ENCODE results near the gene DHRSX.

The DHRSX gene

DNA sequence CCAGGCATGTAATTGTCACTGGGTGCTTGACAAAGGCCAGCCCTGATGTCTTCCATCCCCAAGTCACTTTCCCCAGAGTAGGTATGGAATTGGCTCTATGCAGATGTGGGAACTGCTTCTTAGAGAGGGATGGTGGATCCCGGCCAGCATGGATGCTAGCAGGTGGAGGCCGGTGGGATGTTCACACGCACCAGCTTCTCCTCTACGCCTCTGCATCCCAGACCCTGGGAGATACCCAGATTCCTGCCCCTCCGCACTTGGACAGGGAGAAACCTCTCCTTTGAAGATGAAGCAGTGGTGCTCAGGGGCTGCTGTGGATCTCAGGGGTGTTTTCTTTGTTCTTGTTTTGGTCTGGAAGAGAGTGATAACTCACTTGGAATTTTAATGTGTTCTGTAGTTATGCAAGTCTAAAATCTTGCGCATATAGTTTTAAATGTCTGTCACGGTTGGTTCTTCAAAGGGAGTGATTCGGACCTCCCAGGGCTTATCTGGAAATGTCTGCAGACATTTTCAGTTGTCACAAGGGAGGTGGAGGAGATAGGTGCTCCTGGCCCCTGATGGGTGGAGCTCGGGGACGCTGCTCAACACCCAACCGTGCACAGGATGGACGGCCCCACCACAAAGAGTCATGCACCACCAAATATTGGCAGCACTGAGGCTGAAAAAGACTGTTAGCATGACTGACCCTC lies 308.0 kb downstream of the DHRSX start:
- DNase-seq (ENCODE audit: insufficient read length, low spot score) (no peak), FAIRE-seq (no peak)
- TF ChIP-seq POLR2A (IDR thresholded peaks at IDR 0.05; ENCODE audit: low read depth, low read length), result no peak

DNA sequence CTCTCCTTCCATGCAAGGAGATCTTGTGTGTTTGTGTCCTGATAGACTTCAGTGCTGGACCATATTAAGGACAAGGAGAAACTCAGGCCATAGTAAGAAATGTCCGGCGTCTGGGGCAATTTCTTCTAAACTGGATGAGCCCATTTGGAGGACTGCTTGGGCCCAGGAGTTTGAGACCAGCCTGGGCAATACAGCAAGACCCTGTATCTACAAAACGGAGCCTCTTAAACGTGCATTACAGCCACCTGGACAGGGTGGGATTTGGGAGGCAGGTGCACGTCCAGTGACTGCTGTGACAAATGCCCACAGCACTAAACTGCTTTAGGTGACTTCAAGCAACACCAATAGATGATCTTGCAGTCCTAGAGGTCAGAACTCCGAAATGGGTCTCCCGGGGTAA lies 311.9 kb downstream of the DHRSX start:
- no peak for TF ChIP-seq POLR2A (IDR thresholded peaks at IDR 0.05; ENCODE audit: low read depth, low read length)
- FAIRE-seq, result no peak

GRCh38 chrX:2188330-2188792 lies 312.4 kb downstream of the DHRSX start:
- DNase-seq (ENCODE audit: insufficient read length, low spot score) (no peak), FAIRE-seq (no peak)
- TF ChIP-seq POLR2A (IDR thresholded peaks at IDR 0.05; ENCODE audit: low read depth, low read length), result no peak

More for the DNA sequence above, 311.9 kb downstream of the DHRSX start:
- no peak for DNase-seq (ENCODE audit: insufficient read length, low spot score)

- TF ChIP-seq POLR2A (IDR thresholded peaks at IDR 0.05; ENCODE audit: low read depth, low read length), result no peak
- FAIRE-seq, result no peak
- DNase-seq (ENCODE audit: insufficient read length, low spot score), result no peak
These were observed 313.2 kb downstream of the DHRSX start for GRCh38 chrX:2187352-2188115.

- no peak for TF ChIP-seq POLR2A (IDR thresholded peaks at IDR 0.05; ENCODE audit: low read depth, low read length)
- DNase-seq (ENCODE audit: insufficient read length, low spot score) (no peak), FAIRE-seq (no peak)
These were observed 315.3 kb downstream of the DHRSX start for GRCh38 chrX:2185341-2186082.

GRCh38 chrX:2184089-2184488 lies 316.7 kb downstream of the DHRSX start:
- TF ChIP-seq POLR2A (IDR thresholded peaks at IDR 0.05; ENCODE audit: low read depth, low read length), result no peak

GRCh38 chrX:2183193-2183725 lies 317.5 kb downstream of the DHRSX start:
- DNase-seq (ENCODE audit: insufficient read length, low spot score) (peak; percentile 47), FAIRE-seq (no peak)
- no peak for TF ChIP-seq POLR2A (IDR thresholded peaks at IDR 0.05; ENCODE audit: low read depth, low read length)

More at GRCh38 chrX:2184089-2184488, 316.7 kb downstream of the DHRSX start:
- FAIRE-seq (no peak), DNase-seq (ENCODE audit: insufficient read length, low spot score) (no peak)

DNA sequence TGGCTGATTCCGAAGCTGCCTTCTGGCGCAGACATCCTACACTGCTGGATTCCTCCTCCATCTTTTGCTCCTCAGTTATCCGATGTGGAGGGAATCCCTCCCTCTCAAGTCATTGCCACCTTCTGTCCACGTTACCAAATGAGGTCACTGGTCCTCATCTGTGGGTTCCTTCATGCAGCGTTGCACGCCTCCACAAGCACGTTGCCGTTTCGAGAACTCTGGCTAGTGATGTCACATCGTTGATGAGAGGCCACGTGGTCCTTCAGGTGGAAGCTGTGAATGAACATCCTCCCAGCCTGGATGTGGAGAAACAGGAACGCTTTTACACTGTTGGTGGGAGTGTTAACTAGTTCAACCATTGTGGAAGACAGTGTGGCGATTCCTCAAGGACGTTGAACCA lies 323.2 kb downstream of the DHRSX start:
- FAIRE-seq (no peak), DNase-seq (ENCODE audit: insufficient read length, low spot score) (no peak)
- no peak for TF ChIP-seq POLR2A (IDR thresholded peaks at IDR 0.05; ENCODE audit: low read depth, low read length)

- no peak for TF ChIP-seq POLR2A (IDR thresholded peaks at IDR 0.05; ENCODE audit: low read depth, low read length)
- FAIRE-seq, result no peak
- DNase-seq (ENCODE audit: insufficient read length, low spot score), result no peak
These were observed 324.0 kb downstream of the DHRSX start for GRCh38 chrX:2176733-2177132.

- no peak for TF ChIP-seq POLR2A (IDR thresholded peaks at IDR 0.05; ENCODE audit: low read depth, low read length)
- FAIRE-seq (no peak), DNase-seq (ENCODE audit: insufficient read length, low spot score) (no peak)
These were observed 324.5 kb downstream of the DHRSX start for GRCh38 chrX:2176274-2176673.

- FAIRE-seq, result no peak
- DNase-seq (ENCODE audit: insufficient read length, low spot score), result no peak
- TF ChIP-seq POLR2A (IDR thresholded peaks at IDR 0.05; ENCODE audit: low read depth, low read length), result no peak
These were observed 328.4 kb downstream of the DHRSX start for GRCh38 chrX:2172359-2172758.
